ENCODE measurements around the gene BFAR.
"Not testable (repeated sequence)": the region's sequence is repeated elsewhere in the genome, so short reads cannot be mapped to it uniquely, and the experiment has no call there.

The BFAR gene

DNA sequence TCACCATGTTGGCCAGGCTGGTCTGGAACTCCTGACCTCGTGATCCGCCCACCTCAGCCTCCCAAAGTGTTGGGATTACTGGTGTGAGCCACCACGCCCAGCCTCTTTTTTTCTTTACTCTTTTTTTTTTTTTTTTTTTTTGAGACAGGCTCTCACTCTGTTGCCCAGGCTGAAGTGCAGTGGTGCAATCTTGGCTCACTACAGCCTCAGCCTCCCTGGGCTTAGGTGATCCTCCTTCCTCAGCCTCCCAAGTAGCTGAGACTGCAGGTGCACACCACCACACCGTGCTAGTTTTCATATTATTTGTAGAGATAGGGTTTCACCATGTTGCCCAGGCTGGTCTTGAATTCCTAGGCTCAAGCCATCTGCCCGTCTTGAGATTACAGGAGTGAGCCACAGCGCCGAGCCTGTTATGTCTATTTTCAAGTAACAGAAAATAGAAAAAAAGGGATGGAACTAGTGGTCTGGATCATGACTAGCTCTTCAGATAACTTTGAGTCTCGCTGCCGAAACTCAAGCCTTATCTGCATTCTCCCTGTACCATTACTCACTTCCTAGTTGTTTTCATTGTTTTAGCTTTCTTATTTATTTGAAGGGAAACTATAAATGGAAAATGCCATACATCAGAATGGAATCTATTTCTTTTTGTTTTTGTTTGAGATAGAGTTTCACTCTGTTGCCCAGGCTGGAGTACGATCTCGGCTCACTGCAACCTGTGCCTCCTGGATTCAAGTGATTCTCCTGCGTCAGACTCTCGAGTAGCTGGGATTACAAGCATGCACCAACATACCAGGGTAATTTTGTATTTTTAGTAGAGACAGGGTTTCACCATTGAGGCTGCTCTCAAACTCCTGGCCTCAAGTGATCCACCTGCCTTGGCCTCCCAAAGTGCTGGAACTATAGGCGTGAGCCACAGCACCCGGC is 53.4 kb downstream of the BFAR start:
- not testable (repeated sequence) for DNase-seq

DNA sequence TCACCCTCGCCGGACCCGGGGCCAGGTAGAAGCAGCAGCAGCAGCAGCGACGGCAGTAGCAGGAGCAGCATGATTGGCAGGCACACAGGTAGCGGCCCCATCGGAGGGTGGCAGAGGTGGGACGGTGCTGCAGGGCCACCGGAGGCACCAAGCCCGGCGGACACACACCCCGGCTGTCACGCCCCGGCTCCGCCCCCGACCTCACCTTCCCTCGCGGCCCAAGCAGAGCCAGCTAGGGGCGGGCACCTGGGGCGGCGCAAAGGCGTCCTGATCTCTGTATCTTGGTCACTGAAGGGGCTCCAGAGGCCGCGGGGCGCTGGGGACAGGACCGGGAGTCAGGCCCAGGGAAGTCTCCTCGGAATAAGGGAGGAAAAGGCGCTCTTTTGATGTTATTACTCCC is 61.4 kb downstream of the BFAR start, which contains the start of gene PLA2G10:
Gene PLA2G10 (minus strand): TSS at position 180 of the 400 bp plus-strand sequence. CDS start 79 bp downstream, at position 101.
- not testable (repeated sequence) for DNase-seq

DNA sequence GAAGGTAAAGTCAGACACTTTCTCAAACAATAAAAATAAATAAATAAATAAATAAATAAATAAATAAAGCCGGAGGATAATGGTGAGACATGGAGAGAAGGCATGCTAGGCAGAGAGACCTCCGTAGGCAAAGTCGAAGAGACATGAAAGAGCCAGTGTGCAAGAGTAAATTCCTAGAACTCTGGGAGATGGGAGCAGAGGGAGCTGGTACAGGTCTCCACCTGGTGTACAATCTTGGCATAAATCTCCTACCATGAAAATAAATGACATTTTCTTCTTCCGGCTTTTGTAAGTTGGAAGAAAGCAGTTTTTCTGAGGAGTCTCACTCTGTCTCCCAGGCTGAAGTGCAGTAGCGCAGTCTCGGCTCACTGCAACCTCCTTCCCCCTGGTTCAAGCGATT is 69.1 kb downstream of the BFAR start:
- DNase-seq = not testable (repeated sequence)

DNA sequence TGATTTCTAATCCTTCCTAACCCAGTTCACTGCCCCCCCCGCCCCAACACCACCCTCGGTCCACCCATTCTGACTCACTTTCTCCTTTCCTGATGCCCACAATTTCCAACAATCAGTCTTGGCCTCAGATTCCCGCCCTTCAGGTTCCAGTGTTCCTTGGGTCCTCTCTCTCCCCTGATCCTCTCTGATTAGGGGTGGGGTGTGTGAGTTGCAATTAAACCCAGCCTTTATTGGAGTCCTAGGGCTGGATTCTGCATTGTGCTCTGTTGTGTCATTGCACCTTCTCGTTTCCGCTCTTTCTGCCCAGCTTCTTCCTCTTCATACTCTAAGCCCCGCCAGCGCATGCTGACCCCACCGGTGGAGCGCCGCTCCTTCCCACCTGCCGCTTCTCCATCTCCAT is 69.9 kb downstream of the BFAR start:
- not testable (repeated sequence) for DNase-seq

DNA sequence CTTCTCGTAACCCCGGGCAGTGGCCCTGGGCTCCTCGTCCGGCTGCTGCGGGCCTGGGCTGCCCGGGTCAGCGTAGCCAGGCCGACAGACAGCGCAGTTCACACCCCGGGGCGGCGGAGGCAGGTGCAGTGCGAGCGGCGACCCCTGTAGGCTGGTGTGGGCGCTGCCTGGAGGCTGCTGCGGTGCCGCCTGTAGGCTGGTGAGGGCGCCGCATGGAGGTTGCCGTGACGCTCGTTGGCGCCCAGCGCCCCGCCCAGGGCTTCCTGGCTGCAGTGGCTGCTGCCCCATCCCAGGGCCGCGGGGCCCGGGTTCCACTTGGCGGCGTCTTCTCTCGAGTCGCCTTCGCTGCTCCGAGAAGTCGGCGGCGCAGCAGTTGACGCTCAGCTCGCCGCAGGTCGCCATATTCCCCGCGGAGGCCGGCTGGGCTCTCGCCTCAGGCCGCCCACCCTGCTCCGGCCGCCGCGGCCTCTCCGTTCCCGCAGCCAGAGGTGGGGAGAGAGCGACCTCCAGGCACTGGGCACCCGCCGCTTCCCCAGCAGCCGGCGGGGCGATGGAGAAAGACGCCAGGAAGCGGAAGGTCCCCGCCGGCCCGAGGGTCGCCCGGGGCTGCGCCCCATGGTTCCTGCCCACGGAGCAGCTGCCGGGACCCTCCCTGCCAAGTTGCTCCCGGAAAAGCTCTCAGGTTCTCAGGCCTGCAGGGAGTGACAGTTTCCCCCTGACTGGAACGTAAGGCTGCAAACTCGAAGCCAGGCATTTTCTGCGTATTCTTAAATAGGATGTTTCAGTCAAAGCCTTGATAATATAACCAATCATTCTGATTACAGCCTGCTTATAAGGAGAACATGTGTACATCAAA is 70.6 kb downstream of the BFAR start, which contains the start of gene NPIPA3:
Gene NPIPA3 (plus strand): TSS at position 256 of the 856 bp plus-strand sequence. CDS start 5,533 bp downstream, outside the sequence.
- DNase-seq = not testable (repeated sequence)
